Tibial artery (tissue), 4 donors: Measurements from ENCODE around the gene ARHGEF2.

ENCODE experiments used
- DNase-seq, 2 donors: peaks; one replicate each; pipeline ENCODE4 v3.0.0-alpha.2; 2019
- H3K27ac ChIP-seq, 2 donors: fragments of 200-600 bp; sonication (generic) in 1 of 2; 1 replicate in 1 of 2; 2 replicates in 1 of 2; pipeline ENCODE4 v1.5.1; 2018 to 2019; ENCODE audit warnings: mild to moderate bottlenecking in 1 of 2
- H3K27me3 ChIP-seq, 2 donors: fragments of 200-600 bp; sonication (generic) in 1 of 2; one replicate each; pipeline versions ENCODE4 v1.5.1 to v1.6.0; 2016 to 2019
- H3K36me3 ChIP-seq, 3 donors: fragments of 200-600 bp; sonication (generic) in 2 of 3; one replicate each; pipeline ENCODE4 v1.5.1; 2016 to 2019; ENCODE audit warnings: mild to moderate bottlenecking in 2 of 3
- H3K4me1 ChIP-seq, 4 donors: fragments of 200-600 bp; sonication (generic) in 2 of 4; 1 replicate in 3 of 4; 2 replicates in 1 of 4; pipeline ENCODE4 v1.5.1; 2016 to 2019
- H3K4me3 ChIP-seq, 2 donors: fragments of 200-600 bp; sonication (generic) in 1 of 2; 1 replicate in 1 of 2; 2 replicates in 1 of 2; pipeline ENCODE4 v1.5.1; 2018 to 2019; ENCODE audit warnings: mild to moderate bottlenecking in 2 of 2
- H3K9me3 ChIP-seq, 3 donors: fragments of 200-600 bp; sonication (generic) in 1 of 3; one replicate each; pipeline ENCODE4 v1.5.1; 2016 to 2019
- intact Hi-C: fragments of 100-400 bp; cut with DNase I; formaldehyde crosslinking; loops from one replicate; pipeline ENCODE4 v1.15.0; 2023; ENCODE audit warnings: low total_unique reads
- TF ChIP-seq, protein P1 (sequence below), 2 experiments: fragments of 200-600 bp in 1 of 2; fragments of 450-650 bp in 1 of 2; IDR thresholded peaks; one replicate each; pipeline ENCODE4 v1.5.1; 2017 to 2019; ENCODE audit warnings: antibody characterized with exemption in 2 of 2, mild to moderate bottlenecking in 1 of 2, moderate library complexity in 1 of 2

ARHGEF2 gene

DNA sequence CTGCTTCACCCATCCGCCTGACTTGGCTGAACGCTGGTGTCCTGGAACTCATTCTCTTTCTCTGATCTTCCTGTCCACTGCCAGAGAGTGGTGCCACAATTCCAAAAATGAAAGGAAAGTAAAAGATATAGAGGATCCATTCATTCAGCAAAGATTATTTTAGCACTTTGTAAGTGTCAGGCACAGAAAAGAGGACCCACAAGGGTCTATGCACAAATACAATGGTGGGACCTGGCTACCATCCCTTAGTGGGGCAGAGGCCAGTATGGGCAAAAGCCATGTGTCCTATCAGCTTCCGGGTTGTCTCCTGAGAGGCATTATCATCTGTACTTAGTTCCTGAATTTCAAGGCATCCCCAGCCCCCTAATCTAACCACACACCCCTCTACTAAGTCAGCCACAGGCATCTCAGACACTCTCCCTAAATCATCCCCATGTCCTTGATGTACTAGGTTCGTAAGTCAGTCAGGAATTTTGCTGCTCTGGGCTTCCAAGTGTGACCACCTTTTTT is 23.4 kb upstream of the ARHGEF2 start:
- intact Hi-C loops, result no loop called here
- Histone ChIP-seq H3K27me3 (no peaks in the 10 kb centered on the region), H3K36me3 (peaks cover 0 to 7% (median 0%) of the 10 kb centered on the region in 3 donors), H3K27ac (no peak overlapping the region), H3K4me1 (no peaks in the 10 kb centered on the region), H3K4me3 (no peak overlapping the region), H3K9me3 (no peaks in the 10 kb centered on the region)
- TF ChIP-seq, protein P1, sequence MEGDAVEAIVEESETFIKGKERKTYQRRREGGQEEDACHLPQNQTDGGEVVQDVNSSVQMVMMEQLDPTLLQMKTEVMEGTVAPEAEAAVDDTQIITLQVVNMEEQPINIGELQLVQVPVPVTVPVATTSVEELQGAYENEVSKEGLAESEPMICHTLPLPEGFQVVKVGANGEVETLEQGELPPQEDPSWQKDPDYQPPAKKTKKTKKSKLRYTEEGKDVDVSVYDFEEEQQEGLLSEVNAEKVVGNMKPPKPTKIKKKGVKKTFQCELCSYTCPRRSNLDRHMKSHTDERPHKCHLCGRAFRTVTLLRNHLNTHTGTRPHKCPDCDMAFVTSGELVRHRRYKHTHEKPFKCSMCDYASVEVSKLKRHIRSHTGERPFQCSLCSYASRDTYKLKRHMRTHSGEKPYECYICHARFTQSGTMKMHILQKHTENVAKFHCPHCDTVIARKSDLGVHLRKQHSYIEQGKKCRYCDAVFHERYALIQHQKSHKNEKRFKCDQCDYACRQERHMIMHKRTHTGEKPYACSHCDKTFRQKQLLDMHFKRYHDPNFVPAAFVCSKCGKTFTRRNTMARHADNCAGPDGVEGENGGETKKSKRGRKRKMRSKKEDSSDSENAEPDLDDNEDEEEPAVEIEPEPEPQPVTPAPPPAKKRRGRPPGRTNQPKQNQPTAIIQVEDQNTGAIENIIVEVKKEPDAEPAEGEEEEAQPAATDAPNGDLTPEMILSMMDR (IDR thresholded peaks at IDR 0.05), result no peak
- DNase-seq, result no peak

DNA sequence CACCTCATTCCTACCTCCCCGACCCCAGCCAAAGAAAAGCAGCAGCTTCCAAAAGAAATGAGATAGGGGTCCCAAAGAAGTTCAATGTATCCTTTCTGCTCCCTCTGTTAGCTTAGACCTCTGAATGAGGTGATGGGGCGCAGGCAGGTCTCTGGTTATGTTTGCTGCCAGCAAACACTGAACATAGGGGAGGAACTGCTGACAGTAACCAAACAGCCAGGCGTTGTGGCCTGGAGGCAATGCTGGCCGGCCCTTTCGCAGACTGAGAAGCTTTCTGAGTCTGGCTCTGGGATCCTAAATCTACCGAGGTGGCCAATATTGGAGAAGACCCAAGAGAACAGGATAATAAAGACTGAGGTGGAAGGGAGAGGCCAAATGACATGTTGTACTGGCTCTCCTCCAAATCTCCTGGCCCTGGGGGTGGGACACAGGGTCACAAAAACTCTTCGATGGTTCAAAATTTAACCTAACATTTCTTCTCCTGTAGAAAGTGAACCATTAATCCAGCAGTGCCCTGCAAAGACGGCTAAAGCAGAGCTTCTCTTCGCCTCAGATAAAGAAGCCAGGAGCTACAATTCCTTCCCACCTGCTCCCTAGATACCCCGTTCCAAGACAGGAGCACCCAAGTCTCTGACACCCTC is 22.8 kb upstream of the ARHGEF2 start:
- DNase-seq, result no peak
- Histone ChIP-seq H3K36me3 (peaks cover 0 to 1% (median 0%) of the 10 kb centered on the region in 3 donors), H3K27ac (no peak overlapping the region), H3K9me3 (no peaks in the 10 kb centered on the region), H3K4me3 (no peak overlapping the region), H3K4me1 (no peaks in the 10 kb centered on the region), H3K27me3 (no peaks in the 10 kb centered on the region)
- TF ChIP-seq, protein P1 (IDR thresholded peaks at IDR 0.05), result no peak
- intact Hi-C loops, result no loop called here

DNA sequence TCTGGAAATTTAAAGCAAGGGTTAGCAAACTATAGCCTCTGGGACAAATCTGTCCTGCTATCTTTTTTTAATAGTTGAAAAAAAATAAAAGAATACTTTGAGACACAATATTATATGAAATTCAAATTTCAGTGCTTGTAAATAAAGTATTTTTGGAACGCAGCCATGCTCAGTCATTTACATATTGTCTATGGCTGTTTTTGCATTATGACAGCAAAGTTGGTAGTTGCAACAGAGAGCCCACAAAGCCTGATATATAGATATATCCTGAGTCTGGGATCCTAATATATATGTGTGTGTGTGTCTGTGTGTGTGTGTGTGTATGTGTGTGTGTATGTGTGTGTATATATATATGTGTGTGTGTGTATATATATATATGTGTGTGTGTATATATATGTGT is 21.6 kb upstream of the ARHGEF2 start:
- TF ChIP-seq, protein P1 (IDR thresholded peaks at IDR 0.05), result no peak
- intact Hi-C loops, result no loop called here
- Histone ChIP-seq H3K27ac (no peak overlapping the region), H3K4me1 (no peaks in the 10 kb centered on the region), H3K27me3 (no peaks in the 10 kb centered on the region), H3K4me3 (no peak overlapping the region), H3K9me3 (no peaks in the 10 kb centered on the region), H3K36me3 (no peaks in the 10 kb centered on the region)
- DNase-seq, result no peak

DNA sequence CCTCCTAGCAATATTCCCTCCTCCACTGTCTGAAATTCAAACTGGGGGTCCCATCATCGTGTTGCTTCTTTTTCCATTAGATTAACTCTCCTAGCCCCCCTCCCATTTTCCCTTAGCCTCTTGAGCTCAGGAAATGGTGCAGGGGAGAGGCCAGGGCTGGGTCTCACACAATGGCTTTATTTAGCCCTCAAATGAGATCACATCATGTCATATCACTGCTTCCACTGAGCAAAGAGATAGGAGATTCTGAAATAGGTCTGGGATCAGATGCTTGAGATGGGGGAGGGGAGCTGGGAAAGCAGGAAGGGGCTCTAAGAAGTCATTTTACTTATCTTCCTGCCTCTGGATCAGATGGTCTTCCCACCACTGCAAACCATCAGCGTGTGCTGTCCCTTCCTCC is 17.8 kb upstream of the ARHGEF2 start:
- Histone ChIP-seq H3K36me3 (no peaks in the 10 kb centered on the region), H3K27me3 (no peaks in the 10 kb centered on the region), H3K4me3 (no peak overlapping the region), H3K9me3 (no peaks in the 10 kb centered on the region), H3K4me1 (no peaks in the 10 kb centered on the region), H3K27ac (no peak overlapping the region)
- DNase-seq, result no peak
- TF ChIP-seq, protein P1 (IDR thresholded peaks at IDR 0.05), result no peak
- intact Hi-C loops, result no loop called here

DNA sequence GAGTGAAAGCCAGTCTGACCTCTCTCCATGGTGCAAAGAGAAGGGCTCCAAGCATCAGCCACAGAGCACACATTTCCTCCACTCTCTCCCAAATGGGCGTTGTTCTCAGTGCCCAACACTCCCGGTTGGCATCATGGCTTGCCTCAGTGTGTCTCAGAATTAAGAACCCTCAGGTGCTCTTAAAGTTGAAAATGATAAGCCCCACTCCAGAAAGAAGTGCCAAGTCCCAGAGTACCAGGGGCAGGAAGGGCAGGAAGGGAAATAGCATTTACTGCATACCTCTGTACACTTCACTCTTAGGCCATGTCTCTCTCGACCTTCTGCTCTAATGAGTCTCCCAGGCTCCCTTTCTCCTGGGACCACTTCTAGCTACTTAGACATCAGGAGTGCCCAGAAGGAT is 15.2 kb upstream of the ARHGEF2 start:
- no peak for DNase-seq
- Histone ChIP-seq H3K4me1 (peaks cover 0 to 11% (median 6%) of the 10 kb centered on the region in 4 donors), H3K4me3 (no peak overlapping the region), H3K27ac (no peak overlapping the region), H3K27me3 (no peaks in the 10 kb centered on the region), H3K9me3 (no peaks in the 10 kb centered on the region), H3K36me3 (no peaks in the 10 kb centered on the region)
- TF ChIP-seq, protein P1 (IDR thresholded peaks at IDR 0.05), result no peak
- intact Hi-C loops, result no loop called here
